Aorta (tissue), 5 donors: ENCODE results near the gene PPL. TPM values are rescaled to one million over a fixed set of nuclear protein-coding genes. Genes with fewer than 3 reads are reported as not detected.

Experiments used
- ATAC-seq: fragments of 200-7000 bp; cut with Tn5 transposase; one replicate; pipeline ENCODE4 v1.9.1; 2022; ENCODE audit warnings: moderate library complexity; ENCODE audit not compliant: low FRiP score
- DNase-seq, 2 donors: peaks; one replicate each; pipeline ENCODE4 v3.0.0-alpha.2; 2020
- H3K27ac ChIP-seq, 2 donors: one replicate each; pipeline ENCODE4 v1.5.1; 2013; ENCODE audit warnings: low read length in 2 of 2, mild to moderate bottlenecking in 2 of 2, moderate library complexity in 2 of 2, control low read depth in 1 of 2, inconsistent platforms in 1 of 2, low read depth in 1 of 2
- H3K27me3 ChIP-seq, 2 donors: one replicate each; pipeline ENCODE4 v1.6.1; 2013; ENCODE audit warnings: control low read depth in 1 of 2, low read length in 1 of 2, mild to moderate bottlenecking in 1 of 2, moderate library complexity in 1 of 2; ENCODE audit not compliant: insufficient read depth in 2 of 2, control insufficient read depth in 1 of 2
- H3K36me3 ChIP-seq, 2 donors: one replicate each; pipeline ENCODE4 v1.6.1; 2013; ENCODE audit warnings: control low read depth in 1 of 2, low read length in 1 of 2, mild to moderate bottlenecking in 1 of 2; ENCODE audit not compliant: insufficient read depth in 2 of 2, control insufficient read depth in 1 of 2
- H3K4me1 ChIP-seq, 2 donors: one replicate each; pipeline ENCODE4 v1.6.1; 2013; ENCODE audit warnings: low read length in 2 of 2, control low read depth in 1 of 2, mild to moderate bottlenecking in 1 of 2, moderate library complexity in 1 of 2; ENCODE audit not compliant: insufficient read depth in 2 of 2, control insufficient read depth in 1 of 2
- H3K4me3 ChIP-seq, 2 donors: one replicate each; pipeline ENCODE4 v1.5.1; 2013; ENCODE audit warnings: low read length in 2 of 2, control low read depth in 1 of 2, mild to moderate bottlenecking in 1 of 2
- H3K9me3 ChIP-seq: one replicate; pipeline ENCODE4 v1.6.1; 2013; ENCODE audit warnings: mild to moderate bottlenecking, low read length; ENCODE audit not compliant: control insufficient read depth
- WGBS, 2 donors: extraction: QIAGEN DNeasy Blood & Tissue Kit; methylation state at CpG; one replicate each; pipeline ENCODE4 v1.1.7; 2013; 5-methylcytosine and 5-hydroxymethylcytosine counted together
- intact Hi-C, 2 donors: fragments of 100-400 bp; cut with DNase I; formaldehyde crosslinking; loops; one replicate each; pipeline versions ENCODE4 v1.14.2 to v1.15.0; 2022
- polyA plus RNA-seq, 2 donors: library from polyadenylated mRNA; stranded (reverse); fragments of 200-250 nt; gene quantifications; one replicate each; pipeline ENCODE4 v1.2.3, GENCODE V29; 2013
- total RNA-seq, 2 donors: library from RNA; stranded (reverse); fragmentation: NEBNext Ultra II Directional; extraction: Animal tissue kit (Norgen Biotek cat#: 25700); gene quantifications; one replicate each; pipeline ENCODE4 v1.2.1, GENCODE V29; 2021
- donor health status: healthy with polysubstance abuse.
- donor health status: Bipolar disorder and iron deficiency.
- donor health status: DM: no; HTN: no; CAD: no.
- donor health status: DM: no; HTN: no; CAD: no.
- donor health status: DM: yes; HTN: yes; CAD: no.

PPL gene
- total and polyA plus RNA-seq, 4 donors = 5.9 to 23.9 (median 17.4) TPM

- DNase-seq (no peak), ATAC-seq (no peak)
- H3K27ac ChIP-seq = no peak overlapping the region
- intact Hi-C loops = no loop called here
- no peaks in the 10 kb centered on the region for H3K9me3 ChIP-seq
- WGBS, 2 donors = 80 to 81% methylated on average over 5 of the region's 5 CpGs
- H3K36me3 ChIP-seq = no peaks in the 10 kb centered on the region
- H3K4me3 ChIP-seq = no peak overlapping the region
- no peaks in the 10 kb centered on the region for H3K27me3 ChIP-seq
- no peaks in the 10 kb centered on the region for H3K4me1 ChIP-seq
Observed at GRCh38 chr16:4938683-4939030, 1.7 kb upstream of the PPL start.

GRCh38 chr16:4937782-4938682 is 1.1 kb upstream of the PPL start:
- H3K4me1 ChIP-seq = no peaks in the 10 kb centered on the region
- H3K27ac ChIP-seq = no peak overlapping the region
- intact Hi-C loops = no loop called here
- DNase-seq (no peak), ATAC-seq (no peak)
- no peaks in the 10 kb centered on the region for H3K9me3 ChIP-seq
- no peak overlapping the region for H3K4me3 ChIP-seq
- H3K27me3 ChIP-seq = no peaks in the 10 kb centered on the region
- no peaks in the 10 kb centered on the region for H3K36me3 ChIP-seq
- 79 to 82% methylated on average over 16 of the region's 16 CpGs for WGBS, 2 donors

GRCh38 chr16:4936181-4936990 is 562 bp downstream of the PPL start:
- intact Hi-C loops = no loop called here
- H3K27me3 ChIP-seq = no peaks in the 10 kb centered on the region
- H3K36me3 ChIP-seq = no peaks in the 10 kb centered on the region
- no peaks in the 10 kb centered on the region for H3K4me1 ChIP-seq
- DNase-seq (no peak), ATAC-seq (peak; percentile 60)
- peak overlapping the region; percentile 53 to 74 for H3K4me3 ChIP-seq
- 0 to 1% methylated on average over 58 to 64 of the region's 64 CpGs for WGBS, 2 donors
- H3K27ac ChIP-seq = no peak overlapping the region
- no peaks in the 10 kb centered on the region for H3K9me3 ChIP-seq

GRCh38 chr16:4935241-4935855 is 1.6 kb downstream of the PPL start:
- ATAC-seq (peak; percentile 92), DNase-seq (peak; percentile 92 to 96)
- Histone ChIP-seq H3K36me3 (no peaks in the 10 kb centered on the region), H3K9me3 (no peaks in the 10 kb centered on the region), H3K27me3 (no peaks in the 10 kb centered on the region), H3K4me3 (peak overlapping the region in 1 of 2 donors; percentile 53), H3K27ac (no peak overlapping the region), H3K4me1 (no peaks in the 10 kb centered on the region)
- intact Hi-C loops = no loop called here
- 21 to 27% methylated on average over 19 of the region's 19 CpGs for WGBS, 2 donors

- intact Hi-C loops = no loop called here
- Histone ChIP-seq H3K27me3 (no peaks in the 10 kb centered on the region), H3K4me3 (no peak overlapping the region), H3K9me3 (no peaks in the 10 kb centered on the region), H3K4me1 (no peaks in the 10 kb centered on the region), H3K36me3 (no peaks in the 10 kb centered on the region), H3K27ac (no peak overlapping the region)
- ATAC-seq (no peak), DNase-seq (no peak)
- WGBS, 2 donors = 81 to 85% methylated on average over 6 of the region's 6 CpGs
Observed at GRCh38 chr16:4934591-4934990, 2.4 kb downstream of the PPL start.

GRCh38 chr16:4933871-4934395 is 3.0 kb downstream of the PPL start:
- no peak for DNase-seq
- H3K36me3 ChIP-seq = no peaks in the 10 kb centered on the region
- no peaks in the 10 kb centered on the region for H3K27me3 ChIP-seq
- no peak overlapping the region for H3K4me3 ChIP-seq
- H3K9me3 ChIP-seq = no peaks in the 10 kb centered on the region
- H3K4me1 ChIP-seq = no peaks in the 10 kb centered on the region
- H3K27ac ChIP-seq = no peak overlapping the region
- intact Hi-C loops = no loop called here
- ATAC-seq = no peak
- WGBS, 2 donors = 87 to 91% methylated on average over 15 of the region's 15 CpGs

GRCh38 chr16:4933433-4933832 is 3.5 kb downstream of the PPL start:
- no peak for DNase-seq
- H3K9me3 ChIP-seq = no peaks in the 10 kb centered on the region
- 81 to 87% methylated on average over 8 of the region's 8 CpGs for WGBS, 2 donors
- H3K27me3 ChIP-seq = no peaks in the 10 kb centered on the region
- H3K4me3 ChIP-seq = no peak overlapping the region
- ATAC-seq = no peak
- no peaks in the 10 kb centered on the region for H3K4me1 ChIP-seq
- H3K36me3 ChIP-seq = no peaks in the 10 kb centered on the region
- H3K27ac ChIP-seq = no peak overlapping the region
- intact Hi-C loops = no loop called here

- DNase-seq (no peak), ATAC-seq (no peak)
- no peaks in the 10 kb centered on the region for H3K36me3 ChIP-seq
- no peaks in the 10 kb centered on the region for H3K9me3 ChIP-seq
- intact Hi-C loops = no loop called here
- no peaks in the 10 kb centered on the region for H3K4me1 ChIP-seq
- 87 to 92% methylated on average over 11 of the region's 11 CpGs for WGBS, 2 donors
- H3K27ac ChIP-seq = no peak overlapping the region
- no peaks in the 10 kb centered on the region for H3K27me3 ChIP-seq
- no peak overlapping the region for H3K4me3 ChIP-seq
Observed at GRCh38 chr16:4931381-4931780, 5.6 kb downstream of the PPL start.
